ENCODE measurements around the gene HTR2B.

- TF ChIP-seq POLR2A (IDR thresholded peaks at IDR 0.05), result no peak
- TF ChIP-seq CTCF (IDR thresholded peaks at IDR 0.05), result no peak
These were observed 47.2 kb upstream of the HTR2B start for GRCh38 chr2:231172025-231172424.
